NB4 (cell line): Measurements from ENCODE around the gene MYO1E.

ENCODE experiments used
- DNase-seq: peaks from one replicate; pipeline ENCODE4 v3.0.0; 2010; ENCODE audit warnings: low read depth
- H3K4me3 ChIP-seq: one replicate; pipeline ENCODE4 v1.5.1; 2011; ENCODE audit warnings: mild to moderate bottlenecking, low read depth, low read length, moderate library complexity
- CTCF ChIP-seq: IDR thresholded peaks from one replicate; pipeline ENCODE4 v1.5.1; 2012; ENCODE audit warnings: low read depth, low read length
- MAX ChIP-seq: IDR thresholded peaks from 2 replicates; pipeline ENCODE4 v1.6.1; 2011; ENCODE audit warnings: low read depth, low read length
- MYC ChIP-seq: IDR thresholded peaks from 2 replicates; pipeline ENCODE4 v1.6.1; 2011; ENCODE audit warnings: low read depth, low read length
- POLR2A ChIP-seq: IDR thresholded peaks from 2 replicates; pipeline ENCODE4 v1.6.1; 2011; ENCODE audit warnings: mild to moderate bottlenecking; ENCODE audit not compliant: insufficient read length; ENCODE audit errors: extremely low read depth

The MYO1E gene

GRCh38 chr15:59371458-59372351 is 966 bp downstream of the MYO1E start:
- DNase-seq, result no peak
- TF ChIP-seq POLR2A (no peak), MAX (no peak), CTCF (no peak), MYC (no peak)

GRCh38 chr15:59369597-59369996 is 3.1 kb downstream of the MYO1E start:
- DNase-seq, result no peak
- H3K4me3 ChIP-seq, result no peak overlapping the region
- TF ChIP-seq CTCF (no peak), POLR2A (no peak), MYC (no peak), MAX (no peak)

More at GRCh38 chr15:59371458-59372351, 966 bp downstream of the MYO1E start:
- H3K4me3 ChIP-seq, result no peak overlapping the region

GRCh38 chr15:59367022-59367451 is 5.6 kb downstream of the MYO1E start:
- H3K4me3 ChIP-seq, result no peak overlapping the region
- TF ChIP-seq POLR2A (no peak), MYC (no peak), CTCF (no peak), MAX (no peak)
- no peak for DNase-seq

- no peak overlapping the region for H3K4me3 ChIP-seq
- no peak for TF ChIP-seq MAX
- no peak for TF ChIP-seq MYC
- TF ChIP-seq CTCF, result no peak
- no peak for TF ChIP-seq POLR2A
- DNase-seq, result no peak
Measured at GRCh38 chr15:59366333-59367021, 6.2 kb downstream of the MYO1E start.

- peak; percentile 7 for DNase-seq
- H3K4me3 ChIP-seq, result no peak overlapping the region
- TF ChIP-seq CTCF (no peak), MAX (no peak), POLR2A (no peak), MYC (no peak)
Measured at GRCh38 chr15:59364248-59364647, 8.4 kb downstream of the MYO1E start.
